Effector memory CD4-positive, alpha-beta T cell (primary cell): ENCODE results near the gene SMCO4.

Experiments
- DNase-seq, 3 donors: peaks; one replicate each; pipeline ENCODE4 v3.0.0-alpha.2; 2020
- H3K27ac ChIP-seq: 2 replicates; pipeline ENCODE4 v1.7.0; 2013; ENCODE audit warnings: mild to moderate bottlenecking, low read length, moderate library complexity; ENCODE audit not compliant: insufficient read depth, poor library complexity, severe bottlenecking
- H3K27me3 ChIP-seq: replicated peaks from 2 replicates; pipeline ENCODE4 v1.7.0; 2013; ENCODE audit warnings: mild to moderate bottlenecking, low read length; ENCODE audit not compliant: insufficient read depth, control insufficient read depth, poor library complexity, severe bottlenecking
- H3K36me3 ChIP-seq: 2 replicates; pipeline ENCODE4 v1.7.0; 2013; ENCODE audit warnings: mild to moderate bottlenecking, low read length, moderate library complexity; ENCODE audit not compliant: control insufficient read depth, insufficient read depth
- H3K4me1 ChIP-seq: 2 replicates; pipeline ENCODE4 v1.7.0; 2013; ENCODE audit warnings: low read length, mild to moderate bottlenecking; ENCODE audit not compliant: control insufficient read depth, insufficient read depth, poor library complexity, severe bottlenecking
- H3K4me3 ChIP-seq: 2 replicates; pipeline ENCODE4 v1.7.0; 2013; ENCODE audit warnings: low read length, low read depth, mild to moderate bottlenecking; ENCODE audit not compliant: insufficient read depth, poor library complexity, severe bottlenecking
- H3K9me3 ChIP-seq: 2 replicates; pipeline ENCODE4 v1.7.0; 2013; ENCODE audit warnings: mild to moderate bottlenecking, low read length, moderate library complexity; ENCODE audit not compliant: control insufficient read depth

SMCO4 gene

GRCh38 chr11:93532281-93532789 is 10.9 kb downstream of the SMCO4 start:
- Histone ChIP-seq H3K27ac (no peak overlapping the region), H3K27me3 (no peaks in the 10 kb centered on the region), H3K36me3 (no peaks in the 10 kb centered on the region), H3K4me3 (no peak overlapping the region), H3K4me1 (peaks cover 8% of the 10 kb centered on the region), H3K9me3 (no peaks in the 10 kb centered on the region)
- no peak for DNase-seq

- H3K27ac ChIP-seq: no peak overlapping the region
These were observed 12.7 kb downstream of the SMCO4 start for GRCh38 chr11:93530468-93530826.

GRCh38 chr11:93529707-93530467 is 13.3 kb downstream of the SMCO4 start:
- no peak for DNase-seq
- Histone ChIP-seq H3K27ac (peak overlapping the region; percentile 21), H3K4me3 (no peak overlapping the region), H3K4me1 (peaks cover 18% of the 10 kb centered on the region), H3K9me3 (no peaks in the 10 kb centered on the region), H3K36me3 (no peaks in the 10 kb centered on the region), H3K27me3 (no peaks in the 10 kb centered on the region)

More at GRCh38 chr11:93530468-93530826, 12.7 kb downstream of the SMCO4 start:
- Histone ChIP-seq H3K27me3 (no peaks in the 10 kb centered on the region), H3K4me3 (no peak overlapping the region), H3K4me1 (peaks cover 12% of the 10 kb centered on the region), H3K9me3 (no peaks in the 10 kb centered on the region), H3K36me3 (no peaks in the 10 kb centered on the region)
- DNase-seq: no peak

- H3K4me3 ChIP-seq: no peak overlapping the region
- no peaks in the 10 kb centered on the region for H3K27me3 ChIP-seq
- H3K36me3 ChIP-seq: no peaks in the 10 kb centered on the region
- no peak for DNase-seq
- peak overlapping the region; percentile 21 for H3K27ac ChIP-seq
- H3K4me1 ChIP-seq: peaks cover 19% of the 10 kb centered on the region
- H3K9me3 ChIP-seq: no peaks in the 10 kb centered on the region
These were observed 14.2 kb downstream of the SMCO4 start for GRCh38 chr11:93528757-93529645.

GRCh38 chr11:93528252-93528651 is 14.9 kb downstream of the SMCO4 start:
- Histone ChIP-seq H3K27me3 (no peaks in the 10 kb centered on the region), H3K27ac (no peak overlapping the region), H3K9me3 (no peaks in the 10 kb centered on the region), H3K36me3 (no peaks in the 10 kb centered on the region), H3K4me1 (peaks cover 19% of the 10 kb centered on the region), H3K4me3 (no peak overlapping the region)
- DNase-seq: no peak

- no peak overlapping the region for H3K4me3 ChIP-seq
- DNase-seq: no peak
- no peaks in the 10 kb centered on the region for H3K36me3 ChIP-seq
- no peaks in the 10 kb centered on the region for H3K9me3 ChIP-seq
- H3K27me3 ChIP-seq: no peaks in the 10 kb centered on the region
- no peak overlapping the region for H3K27ac ChIP-seq
- H3K4me1 ChIP-seq: peaks cover 19% of the 10 kb centered on the region
These were observed 16.3 kb downstream of the SMCO4 start for GRCh38 chr11:93526641-93527583.

GRCh38 chr11:93526346-93526633 is 16.9 kb downstream of the SMCO4 start:
- Histone ChIP-seq H3K27ac (no peak overlapping the region), H3K36me3 (no peaks in the 10 kb centered on the region), H3K4me3 (no peak overlapping the region), H3K4me1 (peaks cover 23% of the 10 kb centered on the region), H3K9me3 (no peaks in the 10 kb centered on the region), H3K27me3 (no peaks in the 10 kb centered on the region)
- no peak for DNase-seq

- no peak overlapping the region for H3K27ac ChIP-seq
- no peak overlapping the region for H3K4me3 ChIP-seq
- H3K9me3 ChIP-seq: no peaks in the 10 kb centered on the region
- no peak for DNase-seq
- peaks cover 23% of the 10 kb centered on the region for H3K4me1 ChIP-seq
- no peaks in the 10 kb centered on the region for H3K27me3 ChIP-seq
- H3K36me3 ChIP-seq: no peaks in the 10 kb centered on the region
These were observed 17.4 kb downstream of the SMCO4 start for GRCh38 chr11:93525601-93526345.

GRCh38 chr11:93524858-93525257 is 18.3 kb downstream of the SMCO4 start:
- H3K9me3 ChIP-seq: no peaks in the 10 kb centered on the region
- no peak overlapping the region for H3K4me3 ChIP-seq
- DNase-seq: no peak
- no peaks in the 10 kb centered on the region for H3K36me3 ChIP-seq
- H3K27ac ChIP-seq: no peak overlapping the region
- peaks cover 26% of the 10 kb centered on the region for H3K4me1 ChIP-seq
- no peaks in the 10 kb centered on the region for H3K27me3 ChIP-seq
